ENCODE data around the gene MTNR1A.

Gene MTNR1A

DNA sequence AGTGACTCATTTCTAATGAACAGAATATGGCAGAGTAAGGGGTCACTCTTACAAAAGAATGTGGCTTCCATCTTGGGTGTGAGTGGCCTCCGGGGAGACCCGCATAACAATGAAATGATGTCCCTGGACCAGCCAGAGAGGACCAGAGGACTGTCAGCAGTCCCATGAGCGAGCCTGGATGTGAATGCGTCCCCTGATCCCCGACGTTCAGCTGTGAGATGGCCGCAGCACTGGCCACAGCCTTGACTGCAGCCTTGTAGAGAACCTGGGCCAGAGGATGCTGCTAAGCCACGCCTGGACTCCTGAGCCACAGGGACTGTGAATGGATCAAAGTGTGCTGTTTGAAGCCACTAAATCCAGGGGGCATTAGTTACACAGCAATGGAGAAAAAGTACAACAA lies 53.8 kb downstream of the MTNR1A start:
- no peak overlapping the region for H3K9ac ChIP-seq (ENCODE audit: low read length in 5 of 5)
- peaks cover 0 to under 1% (median 0%) of the 10 kb centered on the region in 5 donors for H3K27me3 ChIP-seq (ENCODE audit: control insufficient read depth in 5 of 5, insufficient read depth in 4 of 5, low read length in 5 of 5)
- H3K36me3 ChIP-seq (ENCODE audit: control insufficient read depth in 5 of 5, insufficient read depth in 5 of 5, low read length in 5 of 5), result no peaks in the 10 kb centered on the region
- H3K9me3 ChIP-seq (ENCODE audit: control insufficient read depth in 5 of 5, low read length in 5 of 5), result peaks cover 0 to 3% (median 0%) of the 10 kb centered on the region in 5 donors
- H3K4me3 ChIP-seq (ENCODE audit: low read depth in 1 of 5, low read length in 5 of 5), result no peak overlapping the region
- no peaks in the 10 kb centered on the region for H3K4me1 ChIP-seq (ENCODE audit: control insufficient read depth in 5 of 5, insufficient read depth in 5 of 5, low read length in 5 of 5)
- no peak overlapping the region for H3K27ac ChIP-seq (ENCODE audit: low read depth, low read length)

GRCh38 chr4:186500721-186501304 lies 54.6 kb downstream of the MTNR1A start:
- Histone ChIP-seq H3K4me1 (ENCODE audit: control insufficient read depth in 5 of 5, insufficient read depth in 5 of 5, low read length in 5 of 5) (no peaks in the 10 kb centered on the region), H3K27me3 (ENCODE audit: control insufficient read depth in 5 of 5, insufficient read depth in 4 of 5, low read length in 5 of 5) (no peaks in the 10 kb centered on the region), H3K9ac (ENCODE audit: low read length in 5 of 5) (no peak overlapping the region), H3K9me3 (ENCODE audit: control insufficient read depth in 5 of 5, low read length in 5 of 5) (peaks cover 0 to 3% (median 0%) of the 10 kb centered on the region in 5 donors), H3K27ac (ENCODE audit: low read depth, low read length) (no peak overlapping the region), H3K36me3 (ENCODE audit: control insufficient read depth in 5 of 5, insufficient read depth in 5 of 5, low read length in 5 of 5) (no peaks in the 10 kb centered on the region), H3K4me3 (ENCODE audit: low read depth in 1 of 5, low read length in 5 of 5) (no peak overlapping the region)

GRCh38 chr4:186499467-186499866 lies 55.9 kb downstream of the MTNR1A start:
- Histone ChIP-seq H3K27me3 (ENCODE audit: control insufficient read depth in 5 of 5, insufficient read depth in 4 of 5, low read length in 5 of 5) (no peaks in the 10 kb centered on the region), H3K27ac (ENCODE audit: low read depth, low read length) (no peak overlapping the region), H3K36me3 (ENCODE audit: control insufficient read depth in 5 of 5, insufficient read depth in 5 of 5, low read length in 5 of 5) (no peaks in the 10 kb centered on the region)

DNA sequence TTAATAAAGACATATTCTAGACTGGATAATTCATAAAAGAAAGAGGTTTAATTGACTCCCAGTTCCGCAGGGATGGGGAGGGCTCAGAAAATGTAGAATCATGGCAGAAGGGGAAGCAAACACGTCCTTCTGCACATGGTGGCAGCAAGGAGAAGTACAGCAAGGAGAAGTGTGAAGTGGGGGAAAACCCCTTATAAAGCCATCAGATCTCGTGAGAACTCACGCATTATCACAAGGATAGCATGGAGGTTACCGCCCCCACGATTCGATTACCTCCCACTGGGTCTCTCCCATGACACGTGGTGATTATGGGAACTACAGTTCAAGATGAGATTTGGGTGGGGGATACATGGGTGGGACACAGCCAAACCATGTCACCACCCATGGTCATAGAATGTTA lies 58.3 kb downstream of the MTNR1A start:
- Histone ChIP-seq H3K27me3 (ENCODE audit: control insufficient read depth in 5 of 5, insufficient read depth in 4 of 5, low read length in 5 of 5) (no peaks in the 10 kb centered on the region), H3K9ac (ENCODE audit: low read length in 5 of 5) (no peak overlapping the region), H3K36me3 (ENCODE audit: control insufficient read depth in 5 of 5, insufficient read depth in 5 of 5, low read length in 5 of 5) (no peaks in the 10 kb centered on the region), H3K9me3 (ENCODE audit: control insufficient read depth in 5 of 5, low read length in 5 of 5) (peaks cover 0 to 18% (median 10%) of the 10 kb centered on the region in 5 donors), H3K4me1 (ENCODE audit: control insufficient read depth in 5 of 5, insufficient read depth in 5 of 5, low read length in 5 of 5) (no peaks in the 10 kb centered on the region), H3K4me3 (ENCODE audit: low read depth in 1 of 5, low read length in 5 of 5) (no peak overlapping the region), H3K27ac (ENCODE audit: low read depth, low read length) (no peak overlapping the region)

More at GRCh38 chr4:186499467-186499866, 55.9 kb downstream of the MTNR1A start:
- H3K9ac ChIP-seq (ENCODE audit: low read length in 5 of 5), result no peak overlapping the region
- H3K4me3 ChIP-seq (ENCODE audit: low read depth in 1 of 5, low read length in 5 of 5), result no peak overlapping the region
- peaks cover 0 to 10% (median 0%) of the 10 kb centered on the region in 5 donors for H3K9me3 ChIP-seq (ENCODE audit: control insufficient read depth in 5 of 5, low read length in 5 of 5)
- H3K4me1 ChIP-seq (ENCODE audit: control insufficient read depth in 5 of 5, insufficient read depth in 5 of 5, low read length in 5 of 5), result no peaks in the 10 kb centered on the region

GRCh38 chr4:186494496-186494895 lies 60.9 kb downstream of the MTNR1A start:
- H3K36me3 ChIP-seq (ENCODE audit: control insufficient read depth in 5 of 5, insufficient read depth in 5 of 5, low read length in 5 of 5), result no peaks in the 10 kb centered on the region
- H3K4me3 ChIP-seq (ENCODE audit: low read depth in 1 of 5, low read length in 5 of 5), result no peak overlapping the region
- no peaks in the 10 kb centered on the region for H3K4me1 ChIP-seq (ENCODE audit: control insufficient read depth in 5 of 5, insufficient read depth in 5 of 5, low read length in 5 of 5)
- H3K9ac ChIP-seq (ENCODE audit: low read length in 5 of 5), result no peak overlapping the region
- no peaks in the 10 kb centered on the region for H3K27me3 ChIP-seq (ENCODE audit: control insufficient read depth in 5 of 5, insufficient read depth in 4 of 5, low read length in 5 of 5)
- H3K9me3 ChIP-seq (ENCODE audit: control insufficient read depth in 5 of 5, low read length in 5 of 5), result peaks cover 0 to 18% (median 10%) of the 10 kb centered on the region in 5 donors
- H3K27ac ChIP-seq (ENCODE audit: low read depth, low read length), result no peak overlapping the region

DNA sequence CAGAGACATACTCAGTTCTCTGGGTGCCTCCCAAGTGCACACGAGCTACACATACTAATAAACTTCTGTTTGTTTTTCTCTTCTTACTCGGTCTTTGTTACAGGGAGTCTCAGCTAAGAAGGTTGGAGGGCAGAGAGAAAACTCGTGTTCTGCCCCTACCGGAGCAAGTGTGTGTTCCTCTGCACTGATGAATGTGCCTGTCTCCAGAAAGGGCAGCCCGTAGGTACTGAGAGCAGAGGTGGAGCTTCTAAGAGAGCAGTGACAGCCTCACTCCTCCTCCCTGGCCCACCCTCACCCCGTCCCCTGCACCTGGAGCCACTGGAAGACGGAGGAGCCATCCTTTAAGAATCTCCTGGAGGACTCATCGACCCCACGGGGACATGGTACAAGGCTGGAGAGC lies 67.6 kb downstream of the MTNR1A start:
- Histone ChIP-seq H3K27ac (ENCODE audit: low read depth, low read length) (no peak overlapping the region), H3K4me3 (ENCODE audit: low read depth in 1 of 5, low read length in 5 of 5) (no peak overlapping the region), H3K9ac (ENCODE audit: low read length in 5 of 5) (no peak overlapping the region), H3K9me3 (ENCODE audit: control insufficient read depth in 5 of 5, low read length in 5 of 5) (peaks cover 0 to 2% (median 0%) of the 10 kb centered on the region in 5 donors), H3K4me1 (ENCODE audit: control insufficient read depth in 5 of 5, insufficient read depth in 5 of 5, low read length in 5 of 5) (peaks cover 2 to 10% (median 10%) of the 10 kb centered on the region in 5 donors), H3K36me3 (ENCODE audit: control insufficient read depth in 5 of 5, insufficient read depth in 5 of 5, low read length in 5 of 5) (no peaks in the 10 kb centered on the region), H3K27me3 (ENCODE audit: control insufficient read depth in 5 of 5, insufficient read depth in 4 of 5, low read length in 5 of 5) (peaks cover 2 to 11% (median 6%) of the 10 kb centered on the region in 5 donors)

- no peak overlapping the region for H3K4me3 ChIP-seq (ENCODE audit: low read depth in 1 of 5, low read length in 5 of 5)
- peaks cover 2 to 10% (median 10%) of the 10 kb centered on the region in 5 donors for H3K4me1 ChIP-seq (ENCODE audit: control insufficient read depth in 5 of 5, insufficient read depth in 5 of 5, low read length in 5 of 5)
- H3K27ac ChIP-seq (ENCODE audit: low read depth, low read length), result no peak overlapping the region
- H3K36me3 ChIP-seq (ENCODE audit: control insufficient read depth in 5 of 5, insufficient read depth in 5 of 5, low read length in 5 of 5), result no peaks in the 10 kb centered on the region
- H3K9me3 ChIP-seq (ENCODE audit: control insufficient read depth in 5 of 5, low read length in 5 of 5), result peaks cover 0 to 2% (median 0%) of the 10 kb centered on the region in 5 donors
- peaks cover 2 to 12% (median 6%) of the 10 kb centered on the region in 5 donors for H3K27me3 ChIP-seq (ENCODE audit: control insufficient read depth in 5 of 5, insufficient read depth in 4 of 5, low read length in 5 of 5)
- H3K9ac ChIP-seq (ENCODE audit: low read length in 5 of 5), result no peak overlapping the region
These were observed 69.2 kb downstream of the MTNR1A start for GRCh38 chr4:186486172-186486571.

DNA sequence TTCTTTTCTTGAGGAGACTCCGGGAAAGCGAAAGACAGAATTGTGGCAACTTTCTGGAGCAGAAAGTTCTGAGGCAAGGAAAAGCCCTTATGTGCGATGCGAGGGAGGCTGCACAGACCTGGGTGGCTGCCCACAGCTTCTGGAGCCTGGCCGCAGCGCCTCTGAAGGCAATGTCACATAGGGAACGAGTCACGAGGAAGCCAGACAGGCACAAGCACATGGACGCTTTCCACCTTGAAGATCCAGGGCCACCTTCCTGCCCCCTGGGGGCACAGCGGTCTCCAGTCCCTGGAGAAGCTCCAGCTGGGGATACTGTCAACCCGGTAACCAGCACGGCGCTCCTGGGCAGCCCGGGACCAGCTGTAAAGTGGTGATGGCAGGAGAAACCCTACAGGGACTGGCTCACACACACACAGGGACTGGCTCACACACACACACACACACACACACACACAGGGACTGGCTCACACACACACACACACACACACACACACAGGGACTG lies 69.8 kb downstream of the MTNR1A start:
- no peak overlapping the region for H3K9ac ChIP-seq (ENCODE audit: low read length in 5 of 5)
- no peak overlapping the region for H3K27ac ChIP-seq (ENCODE audit: low read depth, low read length)

GRCh38 chr4:186485150-186485549 lies 70.2 kb downstream of the MTNR1A start:
- no peaks in the 10 kb centered on the region for H3K36me3 ChIP-seq (ENCODE audit: control insufficient read depth in 5 of 5, insufficient read depth in 5 of 5, low read length in 5 of 5)
- no peak overlapping the region for H3K9ac ChIP-seq (ENCODE audit: low read length in 5 of 5)
- peaks cover 2 to 12% (median 6%) of the 10 kb centered on the region in 5 donors for H3K27me3 ChIP-seq (ENCODE audit: control insufficient read depth in 5 of 5, insufficient read depth in 4 of 5, low read length in 5 of 5)
- H3K4me3 ChIP-seq (ENCODE audit: low read depth in 1 of 5, low read length in 5 of 5), result peak overlapping the region in 3 of 5 donors; percentile 5 to 40 (median 39)
- no peak overlapping the region for H3K27ac ChIP-seq (ENCODE audit: low read depth, low read length)
- peaks cover 2 to 10% (median 10%) of the 10 kb centered on the region in 5 donors for H3K4me1 ChIP-seq (ENCODE audit: control insufficient read depth in 5 of 5, insufficient read depth in 5 of 5, low read length in 5 of 5)
- peaks cover 0 to 2% (median 0%) of the 10 kb centered on the region in 5 donors for H3K9me3 ChIP-seq (ENCODE audit: control insufficient read depth in 5 of 5, low read length in 5 of 5)

More for the DNA sequence above, 69.8 kb downstream of the MTNR1A start:
- Histone ChIP-seq H3K27me3 (ENCODE audit: control insufficient read depth in 5 of 5, insufficient read depth in 4 of 5, low read length in 5 of 5) (peaks cover 2 to 12% (median 6%) of the 10 kb centered on the region in 5 donors), H3K9me3 (ENCODE audit: control insufficient read depth in 5 of 5, low read length in 5 of 5) (peaks cover 0 to 2% (median 0%) of the 10 kb centered on the region in 5 donors), H3K4me3 (ENCODE audit: low read depth in 1 of 5, low read length in 5 of 5) (peak overlapping the region; percentile 5 to 55 (median 39)), H3K36me3 (ENCODE audit: control insufficient read depth in 5 of 5, insufficient read depth in 5 of 5, low read length in 5 of 5) (no peaks in the 10 kb centered on the region), H3K4me1 (ENCODE audit: control insufficient read depth in 5 of 5, insufficient read depth in 5 of 5, low read length in 5 of 5) (peaks cover 2 to 10% (median 10%) of the 10 kb centered on the region in 5 donors)

DNA sequence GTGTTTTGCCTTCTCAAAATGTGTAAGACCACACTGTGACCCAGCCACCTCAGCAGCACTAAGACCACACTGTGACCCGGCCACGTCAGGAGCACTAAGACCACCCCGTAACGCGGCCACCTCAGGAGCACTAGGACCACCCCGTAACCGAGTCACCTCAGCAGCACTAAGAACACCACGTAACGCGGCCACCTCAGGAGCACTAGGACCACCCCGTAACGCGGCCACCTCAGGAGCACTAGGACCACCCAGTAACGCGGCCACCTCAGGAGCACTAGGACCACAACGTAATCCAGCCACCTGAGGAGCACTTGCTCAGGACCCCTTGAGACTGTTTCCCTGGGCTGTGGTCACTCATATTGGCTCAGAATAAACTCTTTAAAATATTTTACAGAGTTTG lies 71.7 kb downstream of the MTNR1A start:
- Histone ChIP-seq H3K27ac (ENCODE audit: low read depth, low read length) (no peak overlapping the region), H3K9ac (ENCODE audit: low read length in 5 of 5) (no peak overlapping the region), H3K4me3 (ENCODE audit: low read depth in 1 of 5, low read length in 5 of 5) (no peak overlapping the region), H3K27me3 (ENCODE audit: control insufficient read depth in 5 of 5, insufficient read depth in 4 of 5, low read length in 5 of 5) (peaks cover 2 to 14% (median 6%) of the 10 kb centered on the region in 5 donors), H3K4me1 (ENCODE audit: control insufficient read depth in 5 of 5, insufficient read depth in 5 of 5, low read length in 5 of 5) (peaks cover 2 to 10% (median 10%) of the 10 kb centered on the region in 5 donors), H3K36me3 (ENCODE audit: control insufficient read depth in 5 of 5, insufficient read depth in 5 of 5, low read length in 5 of 5) (no peaks in the 10 kb centered on the region), H3K9me3 (ENCODE audit: control insufficient read depth in 5 of 5, low read length in 5 of 5) (no peaks in the 10 kb centered on the region)
